Activated T-cell treated with anti-CD3 and anti-CD28 coated beads, Interleukin-2, amount 50 U/mL, for 72 hours (primary cell): Measurements from ENCODE around the gene TMED4. TPM values are rescaled to one million over a fixed set of nuclear protein-coding genes. Genes with fewer than 3 reads are reported as not detected.

Experiments used
- total RNA-seq, 2 donors: library from RNA; stranded (reverse); gene quantifications; one replicate each; pipeline ENCODE4 v1.2.3, GENCODE V29; 2022

Gene TMED4
- total RNA-seq, 2 donors from 2014 or later = 73.6 to 79.8 TPM

Other genes with a start within 250 kb of the TMED4 start
- gene NUDCD3, start 91.6 kb downstream of the TMED4 start, total RNA-seq = 100 to 1,000 TPM; 105 to 120 TPM
- under 1 TPM; 0.12 to 0.25 TPM for gene NPC1L1, start 40.9 kb downstream of the TMED4 start, total RNA-seq
- gene DDX56, start 8.3 kb downstream of the TMED4 start, total RNA-seq = 10 to 100 TPM; 59.9 to 72.3 TPM
- 10 to 100 TPM; 79.6 to 82.7 TPM for gene OGDH, start 24.4 kb upstream of the TMED4 start, total RNA-seq
- gene ZMIZ2, start 166.6 kb upstream of the TMED4 start, total RNA-seq = 100 to 1,000 TPM; 101 to 113 TPM
- gene PPIA, start 214.4 kb upstream of the TMED4 start, total RNA-seq = 1,000 to 10,000 TPM; 1,240 to 1,316 TPM